ENCODE measurements around the gene SCARF1.

SCARF1 gene

GRCh38 chr17:1640329-1641064, 5.0 kb downstream of the SCARF1 start:
- in situ Hi-C loops (cut with HindIII; ENCODE audit: low sequenced_read_pairs) = no loop called here
- H3K4me3 ChIP-seq (ENCODE audit: low read depth, low read length) = no peak overlapping the region
- TF ChIP-seq, protein P1, sequence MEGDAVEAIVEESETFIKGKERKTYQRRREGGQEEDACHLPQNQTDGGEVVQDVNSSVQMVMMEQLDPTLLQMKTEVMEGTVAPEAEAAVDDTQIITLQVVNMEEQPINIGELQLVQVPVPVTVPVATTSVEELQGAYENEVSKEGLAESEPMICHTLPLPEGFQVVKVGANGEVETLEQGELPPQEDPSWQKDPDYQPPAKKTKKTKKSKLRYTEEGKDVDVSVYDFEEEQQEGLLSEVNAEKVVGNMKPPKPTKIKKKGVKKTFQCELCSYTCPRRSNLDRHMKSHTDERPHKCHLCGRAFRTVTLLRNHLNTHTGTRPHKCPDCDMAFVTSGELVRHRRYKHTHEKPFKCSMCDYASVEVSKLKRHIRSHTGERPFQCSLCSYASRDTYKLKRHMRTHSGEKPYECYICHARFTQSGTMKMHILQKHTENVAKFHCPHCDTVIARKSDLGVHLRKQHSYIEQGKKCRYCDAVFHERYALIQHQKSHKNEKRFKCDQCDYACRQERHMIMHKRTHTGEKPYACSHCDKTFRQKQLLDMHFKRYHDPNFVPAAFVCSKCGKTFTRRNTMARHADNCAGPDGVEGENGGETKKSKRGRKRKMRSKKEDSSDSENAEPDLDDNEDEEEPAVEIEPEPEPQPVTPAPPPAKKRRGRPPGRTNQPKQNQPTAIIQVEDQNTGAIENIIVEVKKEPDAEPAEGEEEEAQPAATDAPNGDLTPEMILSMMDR (IDR thresholded peaks at IDR 0.05; ENCODE audit: low read depth, low read length, missing control alignments) = no peak
- no peak for DNase-seq (ENCODE audit: low read depth)

DNA sequence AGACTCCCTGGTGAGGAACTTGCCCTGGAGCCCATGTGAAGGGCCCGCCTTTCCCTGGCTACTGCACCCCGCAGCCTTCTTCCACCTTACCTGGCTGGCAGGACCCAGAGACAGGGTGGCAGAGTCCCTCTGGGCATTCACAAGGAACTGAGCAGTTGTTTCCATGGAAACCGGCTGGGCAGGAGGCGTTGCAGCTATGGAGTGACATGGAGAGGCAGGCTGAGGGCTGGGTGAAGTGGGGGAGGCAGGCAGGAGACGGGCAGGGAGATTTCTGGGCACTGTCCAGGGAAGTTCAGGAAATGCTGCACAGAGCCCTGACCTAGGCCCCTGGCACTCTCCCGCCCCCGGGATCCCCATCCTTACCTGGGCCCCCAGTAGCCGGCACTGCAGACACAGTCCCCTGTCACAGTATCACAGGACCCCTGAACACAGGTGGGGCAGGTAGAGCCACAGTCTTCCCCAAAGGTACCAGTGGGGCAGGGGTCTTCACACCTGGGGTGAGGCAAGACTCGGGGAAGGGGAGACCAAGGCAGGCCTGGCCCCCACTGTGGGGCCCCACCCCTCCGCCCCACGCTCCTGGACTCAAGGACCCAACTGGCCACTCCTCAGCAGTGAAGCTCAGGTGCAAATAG, 5.9 kb downstream of the SCARF1 start:
- DNase-seq (ENCODE audit: low read depth) = no peak
- no peak overlapping the region for H3K4me3 ChIP-seq (ENCODE audit: low read depth, low read length)
- TF ChIP-seq, protein P1 (IDR thresholded peaks at IDR 0.05; ENCODE audit: low read depth, low read length, missing control alignments) = no peak
- in situ Hi-C loops (cut with HindIII; ENCODE audit: low sequenced_read_pairs) = no loop called here

DNA sequence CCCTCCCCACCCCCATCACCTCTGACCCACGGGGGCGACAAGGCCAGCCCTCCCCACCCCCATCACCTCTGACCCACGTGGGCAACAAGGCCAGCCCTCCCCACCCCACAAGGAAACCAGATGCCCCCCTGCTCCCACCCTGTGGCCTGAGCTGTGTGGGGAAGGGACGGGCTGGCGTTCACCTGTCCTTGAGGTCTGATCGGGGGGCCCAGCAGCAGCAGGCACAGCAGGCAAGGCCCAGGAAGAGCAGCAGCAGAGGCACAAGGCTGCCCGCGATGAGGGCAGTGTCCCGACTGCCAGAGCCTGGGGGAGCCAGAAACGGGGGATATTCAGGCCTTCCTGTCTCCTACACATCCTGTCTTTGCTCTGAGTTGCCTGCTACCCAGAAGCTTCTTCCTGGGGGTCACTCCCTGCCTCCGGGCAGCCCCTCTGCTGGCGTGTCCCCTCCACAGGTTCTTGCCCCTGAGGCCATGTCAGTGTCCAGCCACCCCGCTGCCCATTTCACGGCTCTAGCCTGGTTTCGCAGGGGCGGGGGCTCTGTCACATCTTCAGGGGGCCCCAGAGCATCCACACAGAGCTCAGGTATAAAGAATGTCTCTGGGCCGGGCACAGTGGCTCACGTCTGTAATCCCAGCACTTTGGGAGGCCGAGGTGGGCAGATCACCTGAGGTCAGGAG, 6.8 kb downstream of the SCARF1 start:
- TF ChIP-seq, protein P1 (IDR thresholded peaks at IDR 0.05; ENCODE audit: low read depth, low read length, missing control alignments) = no peak
- no peak for DNase-seq (ENCODE audit: low read depth)
- no peak overlapping the region for H3K4me3 ChIP-seq (ENCODE audit: low read depth, low read length)
- in situ Hi-C loops (cut with HindIII; ENCODE audit: low sequenced_read_pairs) = no loop called here

GRCh38 chr17:1638171-1638590, 7.4 kb downstream of the SCARF1 start:
- in situ Hi-C loops (cut with HindIII; ENCODE audit: low sequenced_read_pairs) = no loop called here
- TF ChIP-seq, protein P1 (IDR thresholded peaks at IDR 0.05; ENCODE audit: low read depth, low read length, missing control alignments) = no peak
- H3K4me3 ChIP-seq (ENCODE audit: low read depth, low read length) = no peak overlapping the region
- no peak for DNase-seq (ENCODE audit: low read depth)

- in situ Hi-C loops (cut with HindIII; ENCODE audit: low sequenced_read_pairs) = no loop called here
Observed at GRCh38 chr17:1636732-1637285, 8.7 kb downstream of the SCARF1 start.

More at GRCh38 chr17:1636732-1637285, 8.7 kb downstream of the SCARF1 start:
- no peak overlapping the region for H3K4me3 ChIP-seq (ENCODE audit: low read depth, low read length)
- DNase-seq (ENCODE audit: low read depth) = no peak
- TF ChIP-seq, protein P1 (IDR thresholded peaks at IDR 0.05; ENCODE audit: low read depth, low read length, missing control alignments) = no peak
